OCI-LY1 (cell line): ENCODE measurements around the gene LANCL2.

Source experiments
- H2AFZ ChIP-seq: fragments of 200-600 bp; sonication (generic), shearing (Covaris generic); 2 replicates; pipeline ENCODE4 v1.6.0; 2014; ENCODE audit warnings: antibody characterized with exemption, mild to moderate bottlenecking, low read length
- H3F3A ChIP-seq: fragments of 200-600 bp; sonication (generic), shearing (Covaris generic); 2 replicates; pipeline ENCODE4 v1.6.0; 2014; ENCODE audit warnings: mild to moderate bottlenecking, antibody characterized with exemption, low read length, moderate library complexity; ENCODE audit not compliant: insufficient read depth
- H3K27ac ChIP-seq: fragments of 200-600 bp; sonication (generic); 2 replicates; pipeline ENCODE4 v1.5.1; 2014; ENCODE audit warnings: low read length, mixed run types, mild to moderate bottlenecking, low read depth; ENCODE audit not compliant: poor library complexity, severe bottlenecking
- H3K27me3 ChIP-seq: fragments of 200-600 bp; sonication (generic); 2 replicates; pipeline ENCODE4 v1.6.0; 2014; ENCODE audit warnings: antibody characterized with exemption, mild to moderate bottlenecking, low read length, moderate library complexity; ENCODE audit not compliant: insufficient read depth
- H3K36me3 ChIP-seq: fragments of 200-600 bp; sonication (generic); 2 replicates; pipeline ENCODE4 v1.6.1; 2014; ENCODE audit warnings: mild to moderate bottlenecking, antibody characterized with exemption, low read length, moderate library complexity, mixed read lengths; ENCODE audit not compliant: insufficient read depth
- H3K4me1 ChIP-seq: fragments of 200-600 bp; sonication (generic); 2 replicates; pipeline ENCODE4 v1.5.1; 2014; ENCODE audit warnings: mild to moderate bottlenecking, low read length, moderate library complexity; ENCODE audit not compliant: insufficient read depth, severe bottlenecking
- H3K4me2 ChIP-seq: fragments of 200-600 bp; sonication (generic), shearing (Covaris generic); 2 replicates; pipeline ENCODE4 v1.6.1; 2014; ENCODE audit warnings: low read length
- H3K4me3 ChIP-seq: fragments of 200-600 bp; sonication (generic); 2 replicates; pipeline ENCODE4 v1.5.1; 2014; ENCODE audit warnings: low read length, low read depth, mild to moderate bottlenecking, mixed read lengths; ENCODE audit not compliant: poor library complexity, severe bottlenecking
- H3K79me2 ChIP-seq: fragments of 200-600 bp; shearing (Covaris generic); 2 replicates; pipeline ENCODE4 v1.6.1; 2016; ENCODE audit warnings: mixed run types, low read length, mixed read lengths; ENCODE audit not compliant: insufficient read depth
- H3K9ac ChIP-seq: fragments of 200-600 bp; sonication (generic), shearing (Covaris generic); 2 replicates; pipeline ENCODE4 v1.6.1; 2014; ENCODE audit warnings: mild to moderate bottlenecking, low read length, mixed read lengths
- H3K9me2 ChIP-seq: fragments of 200-600 bp; sonication (generic), shearing (Covaris generic); 2 replicates; pipeline ENCODE4 v1.6.1; 2014; ENCODE audit warnings: low read depth, mild to moderate bottlenecking, low read length, mixed read lengths
- H3K9me3 ChIP-seq: fragments of 200-600 bp; shearing (Covaris generic); 2 replicates; pipeline ENCODE4 v1.6.1; 2014; ENCODE audit warnings: low read length, mixed read lengths
- H4K20me1 ChIP-seq: fragments of 200-600 bp; sonication (generic), shearing (Covaris generic); 2 replicates; pipeline ENCODE4 v1.6.0; 2016; ENCODE audit warnings: mild to moderate bottlenecking, low read length; ENCODE audit not compliant: insufficient read depth
- EZH2 ChIP-seq: fragments of 200-600 bp; sonication (generic), shearing (Covaris generic); IDR thresholded peaks from 2 replicates; pipeline ENCODE4 v1.8.0; 2017; ENCODE audit warnings: borderline replicate concordance, mixed run types, mild to moderate bottlenecking, antibody characterized with exemption, low read length, moderate library complexity, mixed read lengths
- TF ChIP-seq, protein P1 (sequence below): fragments of 200-600 bp; sonication (generic), shearing (Covaris generic); IDR thresholded peaks from 2 replicates; pipeline ENCODE4 v1.5.1; 2017; ENCODE audit warnings: mild to moderate bottlenecking, antibody characterized with exemption, low read length, moderate library complexity, mixed read lengths

Gene LANCL2

DNA sequence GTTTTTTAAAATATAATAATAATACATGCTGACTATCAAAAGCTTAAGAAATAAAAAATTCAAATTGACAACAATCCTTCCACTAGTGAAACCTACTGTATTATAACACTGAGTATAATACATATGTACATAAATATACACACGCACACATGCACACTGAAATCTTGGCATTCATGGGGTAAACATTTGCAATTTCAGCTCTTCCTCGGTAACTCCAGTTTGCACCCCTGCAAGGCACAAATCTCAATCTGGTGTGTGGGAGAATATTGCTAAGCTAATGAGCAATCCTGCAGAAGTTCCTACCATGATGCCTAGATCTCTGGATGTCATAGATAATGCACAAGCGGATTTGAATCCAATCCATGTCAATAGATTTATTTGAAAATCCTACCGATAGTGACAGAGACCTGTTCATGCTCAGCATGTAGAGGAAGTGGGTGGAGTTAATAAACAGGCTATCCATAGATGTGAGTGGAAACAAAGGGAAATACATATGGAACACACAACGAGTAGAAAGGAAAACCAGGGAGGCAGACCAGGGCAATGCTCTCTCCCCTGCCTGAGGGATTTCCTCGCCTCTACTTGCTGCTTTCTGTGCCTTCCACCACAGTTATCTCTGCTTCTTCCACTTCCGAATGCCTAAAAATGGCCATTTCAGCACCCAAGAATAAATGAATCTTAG, 38.1 kb upstream of the LANCL2 start:
- Histone ChIP-seq H3F3A (no peaks in the 10 kb centered on the region), H3K27ac (no peak overlapping the region)

DNA sequence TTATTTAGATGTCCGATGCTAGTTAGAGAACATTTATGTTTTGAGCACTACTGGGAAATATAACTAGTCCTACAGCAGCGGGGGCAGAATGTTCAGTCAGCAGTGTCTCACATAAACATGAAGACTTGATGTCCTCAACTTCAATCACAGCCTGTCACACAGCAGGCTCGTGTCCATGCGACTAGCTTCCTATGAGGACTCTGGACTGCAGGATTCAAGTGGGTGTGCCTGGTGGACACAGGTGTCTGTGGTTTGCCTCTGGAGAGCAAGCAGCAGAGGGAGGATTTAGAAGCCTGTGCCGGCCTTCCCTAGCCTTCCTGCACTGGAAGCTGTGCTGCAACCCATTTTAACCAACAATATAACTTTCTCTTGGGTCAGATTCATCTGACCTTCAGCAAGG, 30.0 kb upstream of the LANCL2 start:
- Histone ChIP-seq H4K20me1 (no peaks in the 10 kb centered on the region), H3K9me2 (no peaks in the 10 kb centered on the region), H3K9ac (no peak overlapping the region), H3K36me3 (no peaks in the 10 kb centered on the region), H3K27me3 (0 out of 2 replicates have a peak, but pooled peaks cover 4% of the 10 kb centered on the region), H3K4me1 (no peaks in the 10 kb centered on the region), H3K27ac (no peak overlapping the region), H3K4me2 (no peak overlapping the region), H3K9me3 (no peaks in the 10 kb centered on the region), H3K79me2 (no peaks in the 10 kb centered on the region), H3K4me3 (no peak overlapping the region), H2AFZ (no peak overlapping the region), H3F3A (no peaks in the 10 kb centered on the region)
- TF ChIP-seq EZH2: no peak
- TF ChIP-seq, protein P1, sequence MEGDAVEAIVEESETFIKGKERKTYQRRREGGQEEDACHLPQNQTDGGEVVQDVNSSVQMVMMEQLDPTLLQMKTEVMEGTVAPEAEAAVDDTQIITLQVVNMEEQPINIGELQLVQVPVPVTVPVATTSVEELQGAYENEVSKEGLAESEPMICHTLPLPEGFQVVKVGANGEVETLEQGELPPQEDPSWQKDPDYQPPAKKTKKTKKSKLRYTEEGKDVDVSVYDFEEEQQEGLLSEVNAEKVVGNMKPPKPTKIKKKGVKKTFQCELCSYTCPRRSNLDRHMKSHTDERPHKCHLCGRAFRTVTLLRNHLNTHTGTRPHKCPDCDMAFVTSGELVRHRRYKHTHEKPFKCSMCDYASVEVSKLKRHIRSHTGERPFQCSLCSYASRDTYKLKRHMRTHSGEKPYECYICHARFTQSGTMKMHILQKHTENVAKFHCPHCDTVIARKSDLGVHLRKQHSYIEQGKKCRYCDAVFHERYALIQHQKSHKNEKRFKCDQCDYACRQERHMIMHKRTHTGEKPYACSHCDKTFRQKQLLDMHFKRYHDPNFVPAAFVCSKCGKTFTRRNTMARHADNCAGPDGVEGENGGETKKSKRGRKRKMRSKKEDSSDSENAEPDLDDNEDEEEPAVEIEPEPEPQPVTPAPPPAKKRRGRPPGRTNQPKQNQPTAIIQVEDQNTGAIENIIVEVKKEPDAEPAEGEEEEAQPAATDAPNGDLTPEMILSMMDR: no peak

More for the DNA sequence above, 38.1 kb upstream of the LANCL2 start:
- Histone ChIP-seq H3K9me2 (no peaks in the 10 kb centered on the region), H3K9ac (no peak overlapping the region), H3K27me3 (0 out of 2 replicates have a peak, but pooled peaks cover 4% of the 10 kb centered on the region), H3K4me2 (no peak overlapping the region), H3K79me2 (no peaks in the 10 kb centered on the region), H4K20me1 (no peaks in the 10 kb centered on the region), H3K9me3 (no peaks in the 10 kb centered on the region), H3K36me3 (no peaks in the 10 kb centered on the region), H3K4me3 (no peak overlapping the region), H2AFZ (no peak overlapping the region), H3K4me1 (no peaks in the 10 kb centered on the region)
- TF ChIP-seq, protein P1: no peak
- TF ChIP-seq EZH2: no peak

DNA sequence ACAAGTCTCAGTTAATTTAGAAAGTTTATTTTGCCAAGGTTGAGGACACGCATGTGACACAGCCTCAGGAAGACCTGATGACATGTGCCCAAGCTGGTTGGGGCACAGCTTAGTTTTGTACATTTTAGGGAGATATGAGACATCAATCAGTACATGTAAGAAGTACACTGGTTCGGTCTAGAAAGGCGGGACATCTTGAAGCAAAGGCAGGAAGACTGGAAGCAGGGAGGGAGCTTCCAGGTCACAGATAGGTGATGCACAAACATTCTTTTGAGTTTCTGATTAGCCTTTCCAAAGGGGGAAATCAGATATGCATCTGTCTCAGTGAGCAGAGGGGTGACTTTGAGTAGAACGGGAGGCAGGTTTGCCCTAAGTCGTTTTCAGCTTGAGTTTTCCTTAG, 29.4 kb upstream of the LANCL2 start:
- Histone ChIP-seq H3K9me2 (no peaks in the 10 kb centered on the region), H3K27me3 (0 out of 2 replicates have a peak, but pooled peaks cover 4% of the 10 kb centered on the region), H3K27ac (no peak overlapping the region), H2AFZ (no peak overlapping the region), H3K9ac (no peak overlapping the region), H3K4me1 (no peaks in the 10 kb centered on the region), H3F3A (no peaks in the 10 kb centered on the region), H3K79me2 (no peaks in the 10 kb centered on the region), H3K4me3 (no peak overlapping the region), H3K4me2 (no peak overlapping the region), H3K9me3 (no peaks in the 10 kb centered on the region), H3K36me3 (no peaks in the 10 kb centered on the region), H4K20me1 (no peaks in the 10 kb centered on the region)
- TF ChIP-seq EZH2: no peak
- TF ChIP-seq, protein P1: no peak
